ENCODE results near the gene RPTOR.

RPTOR gene

GRCh38 chr17:80507965-80508364, 36.7 kb upstream of the RPTOR start:
- DNase-seq (ENCODE audit: low spot score): no peak
- no peak for TF ChIP-seq CTCF (IDR thresholded peaks at IDR 0.05; ENCODE audit: extremely low read depth, missing control alignments)

DNA sequence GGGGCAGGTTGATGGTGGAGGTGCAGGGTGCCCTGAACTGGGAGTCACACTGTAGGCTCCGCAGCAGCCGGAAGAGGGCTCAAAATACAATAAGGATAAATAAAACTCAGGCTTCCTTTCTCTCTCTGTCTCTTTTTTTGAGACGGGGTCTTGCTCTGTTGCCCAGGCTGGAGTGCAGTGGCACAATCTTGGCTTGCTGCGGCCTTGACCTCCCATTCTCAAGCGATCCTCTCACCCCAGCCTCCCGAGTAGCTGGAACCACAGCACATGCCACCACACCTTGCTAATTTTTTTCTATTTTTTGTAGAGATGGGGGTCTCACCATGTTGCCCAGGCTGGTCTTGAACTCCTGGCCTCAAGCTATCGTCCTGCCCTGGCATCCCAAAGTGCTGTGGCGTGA, 35.3 kb upstream of the RPTOR start:
- no peak for DNase-seq (ENCODE audit: low spot score)
- TF ChIP-seq CTCF (IDR thresholded peaks at IDR 0.05; ENCODE audit: extremely low read depth, missing control alignments): no peak

DNA sequence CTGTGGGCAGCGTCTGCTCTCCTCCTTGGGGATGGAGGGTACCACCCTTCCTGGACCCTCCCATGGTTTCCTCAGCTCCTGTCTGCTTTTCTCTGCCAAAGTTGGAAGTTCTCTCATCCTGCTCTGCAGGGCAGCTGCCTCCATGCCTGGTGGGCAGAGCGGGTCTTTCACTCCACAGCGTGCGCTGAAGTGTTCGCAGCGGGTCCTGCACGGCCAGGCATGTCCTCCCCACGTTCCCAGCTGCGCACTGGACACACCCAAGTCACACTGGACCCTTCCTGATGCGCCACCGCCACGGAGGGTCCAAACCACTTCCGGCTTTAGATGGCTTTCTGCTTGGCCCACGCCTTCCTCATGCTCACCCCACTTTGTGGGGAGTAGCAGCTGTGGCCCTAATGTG, 34.5 kb upstream of the RPTOR start:
- DNase-seq (ENCODE audit: low spot score): no peak

GRCh38 chr17:80510772-80511171, 33.9 kb upstream of the RPTOR start:
- TF ChIP-seq CTCF (IDR thresholded peaks at IDR 0.05; ENCODE audit: extremely low read depth, missing control alignments): no peak
- DNase-seq (ENCODE audit: low spot score): no peak

More for the DNA sequence above, 34.5 kb upstream of the RPTOR start:
- no peak for TF ChIP-seq CTCF (IDR thresholded peaks at IDR 0.05; ENCODE audit: extremely low read depth, missing control alignments)

DNA sequence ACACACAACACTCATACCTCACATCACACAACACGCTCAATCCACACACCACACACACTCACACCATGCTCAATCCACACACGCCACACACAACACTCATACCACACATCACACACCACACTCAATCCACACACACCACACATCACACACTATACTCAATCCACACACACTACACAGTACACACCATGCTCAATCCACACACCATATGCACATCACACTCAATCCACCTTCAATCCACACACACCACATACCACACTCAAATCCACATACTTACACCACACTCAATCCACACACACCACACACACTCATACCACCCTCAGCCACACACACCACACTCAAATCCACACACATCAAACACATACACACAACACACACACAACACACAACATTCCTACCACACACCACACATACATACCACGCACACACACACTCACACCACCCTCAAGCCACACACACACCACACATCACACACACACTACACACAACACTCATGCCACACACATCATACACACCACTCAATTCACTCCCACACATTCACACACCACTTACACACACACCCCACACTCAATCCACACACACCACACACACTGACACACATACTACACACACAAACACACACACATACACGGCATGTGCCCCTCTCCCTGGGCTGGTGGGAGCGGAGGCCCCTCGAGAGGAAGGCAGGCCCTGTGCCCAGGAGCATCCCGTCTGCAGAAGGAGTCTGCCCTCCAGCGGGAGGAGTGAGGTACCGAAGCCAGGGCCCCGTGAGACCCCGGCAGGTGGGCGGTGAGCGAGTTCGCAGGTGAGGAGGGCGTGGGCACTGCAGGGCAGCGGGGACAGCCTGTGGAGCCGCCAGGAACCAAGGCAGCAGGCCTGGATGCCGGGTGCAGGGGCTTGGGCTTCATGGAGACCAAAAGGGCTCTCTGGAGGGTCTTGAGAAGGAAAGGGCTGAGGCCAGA, 33.1 kb upstream of the RPTOR start:
- TF ChIP-seq CTCF (IDR thresholded peaks at IDR 0.05; ENCODE audit: extremely low read depth, missing control alignments): no peak
- no peak for DNase-seq (ENCODE audit: low spot score)

DNA sequence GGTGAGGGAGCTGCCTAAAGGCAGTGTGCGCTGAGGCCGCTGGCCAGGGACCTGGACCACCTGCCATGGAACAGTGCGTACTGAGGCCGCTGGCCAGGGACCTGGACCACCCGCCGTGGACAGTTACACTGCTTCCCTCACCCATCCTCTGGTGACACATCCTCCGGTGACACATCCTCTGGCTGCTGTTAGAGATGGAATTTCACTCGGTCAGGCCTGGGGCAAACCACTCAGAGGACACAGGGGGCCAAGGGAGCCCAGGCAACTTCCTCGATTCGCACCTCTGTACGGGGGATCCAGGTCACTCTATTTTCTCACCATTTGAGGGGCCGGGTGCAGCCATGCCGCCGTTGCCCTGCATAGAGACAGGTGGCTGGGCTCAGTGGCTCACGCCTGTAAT, 32.4 kb upstream of the RPTOR start:
- no peak for DNase-seq (ENCODE audit: low spot score)
- no peak for TF ChIP-seq CTCF (IDR thresholded peaks at IDR 0.05; ENCODE audit: extremely low read depth, missing control alignments)

DNA sequence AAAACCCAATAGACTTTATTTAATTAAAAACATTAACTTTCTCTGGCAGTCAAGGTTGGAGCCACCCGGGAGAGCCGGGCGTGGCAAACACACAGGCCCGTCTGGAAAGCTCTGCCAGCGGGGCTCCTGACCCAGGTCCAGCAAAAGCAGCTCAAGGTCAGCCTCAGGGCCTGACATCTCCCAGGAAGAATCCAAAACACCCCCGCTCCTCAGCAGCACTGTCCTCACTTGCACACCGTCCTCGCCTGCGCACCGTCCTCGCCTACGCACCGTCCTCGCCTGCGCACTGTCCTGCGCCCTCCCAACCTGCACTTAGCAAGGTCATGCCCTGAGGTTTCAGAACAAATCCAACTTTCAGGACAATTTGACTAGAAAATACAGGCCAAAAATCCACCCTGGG, 31.4 kb upstream of the RPTOR start:
- TF ChIP-seq CTCF (IDR thresholded peaks at IDR 0.05; ENCODE audit: extremely low read depth, missing control alignments): no peak
- no peak for DNase-seq (ENCODE audit: low spot score)

Measured in GM20000 (cell line).